Ovary (tissue), 3 donors: Measurements from ENCODE around the gene LRP11.

Experiments
- CTCF ChIP-seq, 3 donors: fragments of 450-650 bp in 2 of 3; fragments of 200-600 bp in 1 of 3; IDR thresholded peaks; one replicate each; pipeline versions ENCODE4 v1.5.1 to v1.8.0; 2016 to 2022; ENCODE audit warnings: antibody characterized with exemption in 3 of 3, mild to moderate bottlenecking in 1 of 3
- EP300 ChIP-seq: sonication (generic); formaldehyde crosslinking; IDR thresholded peaks from one replicate; pipeline ENCODE4 v1.6.1; 2017; ENCODE audit warnings: antibody characterized with exemption
- donor health status: DM: no; HTN: no; CAD: no.

DNA sequence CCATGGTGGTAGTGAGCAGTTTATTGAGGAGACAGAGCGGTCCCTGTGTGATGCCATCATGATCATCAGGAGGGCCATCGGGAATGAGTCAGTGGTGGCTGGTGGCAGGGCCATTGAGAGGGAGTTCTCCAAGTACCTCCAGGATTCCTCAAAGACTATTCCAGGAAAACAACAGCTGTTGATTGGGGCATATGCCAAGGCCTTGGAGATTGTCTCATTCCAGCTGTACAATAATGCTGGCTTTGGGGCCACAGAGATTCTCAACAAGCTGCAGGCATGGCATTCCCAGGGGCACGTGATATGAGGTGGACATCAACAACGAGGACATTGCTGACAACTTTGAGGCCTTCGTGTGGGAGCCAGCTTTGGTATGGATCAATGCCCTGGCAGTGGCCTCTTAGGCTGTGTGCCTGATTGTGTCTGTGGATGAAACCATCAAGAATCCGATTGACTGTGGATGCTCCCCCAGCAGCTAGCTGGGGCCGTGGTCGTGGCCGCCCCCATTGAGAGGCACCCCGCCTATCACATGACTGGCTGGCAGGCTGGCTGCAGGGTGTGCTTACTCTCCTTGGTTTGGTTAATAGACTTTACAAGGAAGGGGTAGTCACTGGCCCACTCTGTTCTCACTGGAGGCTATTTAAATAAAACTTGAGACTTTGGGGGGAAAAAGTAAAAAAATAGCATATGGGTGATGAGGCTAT lies 17.1 kb upstream of the LRP11 start:
- no peak for TF ChIP-seq CTCF (IDR thresholded peaks at IDR 0.05)
- TF ChIP-seq EP300, result no peak
